ENCODE results near the gene LETMD1. TPM values are rescaled to one million over a fixed set of nuclear protein-coding genes. Genes with fewer than 3 reads are reported as not detected.
"Not testable (repeated sequence)": the region's sequence is repeated elsewhere in the genome, so short reads cannot be mapped to it uniquely, and the experiment has no call there.

LETMD1 gene, protein sequence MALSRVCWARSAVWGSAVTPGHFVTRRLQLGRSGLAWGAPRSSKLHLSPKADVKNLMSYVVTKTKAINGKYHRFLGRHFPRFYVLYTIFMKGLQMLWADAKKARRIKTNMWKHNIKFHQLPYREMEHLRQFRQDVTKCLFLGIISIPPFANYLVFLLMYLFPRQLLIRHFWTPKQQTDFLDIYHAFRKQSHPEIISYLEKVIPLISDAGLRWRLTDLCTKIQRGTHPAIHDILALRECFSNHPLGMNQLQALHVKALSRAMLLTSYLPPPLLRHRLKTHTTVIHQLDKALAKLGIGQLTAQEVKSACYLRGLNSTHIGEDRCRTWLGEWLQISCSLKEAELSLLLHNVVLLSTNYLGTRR
- 63.0 and 72.1 TPM in 2 replicates for total RNA-seq (2014; rRNA removed; shearing (Covaris generic))
- polyA plus RNA-seq (2014; cell fraction: nucleus; rRNA removed), result 132 and 182 TPM in 2 replicates

DNA sequence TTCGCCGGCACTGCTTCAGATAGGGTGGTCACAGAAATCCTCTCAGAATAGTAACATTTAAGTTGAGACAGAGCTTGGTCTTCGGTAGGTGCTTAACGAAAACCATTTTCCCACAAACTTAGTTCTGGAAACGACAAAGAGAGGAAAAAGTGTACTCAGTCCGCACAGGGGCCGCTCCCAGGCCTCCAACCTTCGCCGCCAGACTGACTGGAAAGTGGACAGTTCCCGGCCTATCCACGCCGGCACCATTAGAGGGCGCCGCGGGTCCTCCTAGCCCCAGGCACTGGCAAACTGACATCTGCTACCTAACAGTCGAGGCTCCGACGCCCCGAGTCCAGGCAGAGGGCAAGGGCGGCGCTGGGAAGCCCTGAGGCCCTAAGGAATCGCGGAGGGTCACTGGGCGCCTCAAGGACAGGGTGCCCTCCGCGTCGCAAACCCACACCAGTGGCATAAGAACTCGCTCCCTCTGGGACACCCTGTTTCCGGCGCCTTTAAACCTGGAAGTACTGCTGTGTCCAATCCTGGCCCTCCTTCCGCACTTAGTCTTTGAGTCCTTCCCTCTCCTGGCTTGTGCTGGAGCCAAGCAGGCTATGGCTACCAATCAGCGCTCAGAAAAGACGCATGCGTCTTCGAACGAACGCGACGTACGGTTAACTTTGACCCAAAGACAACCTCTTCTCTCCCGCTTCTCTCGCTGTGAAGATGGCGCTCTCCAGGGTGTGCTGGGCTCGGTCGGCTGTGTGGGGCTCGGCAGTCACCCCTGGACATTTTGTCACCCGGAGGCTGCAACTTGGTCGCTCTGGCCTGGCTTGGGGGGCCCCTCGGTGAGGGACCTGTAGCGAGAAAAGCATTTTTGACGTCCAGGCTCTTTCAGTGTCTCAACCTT lies at the start of gene LETMD1:
Gene LETMD1 (plus strand): TSS at position 673 of the 886 bp plus-strand sequence. CDS start 30 bp downstream, at position 703.
- DNase-seq (ENCODE audit: extremely low read depth, low read depth), result peak; percentile 99

DNA sequence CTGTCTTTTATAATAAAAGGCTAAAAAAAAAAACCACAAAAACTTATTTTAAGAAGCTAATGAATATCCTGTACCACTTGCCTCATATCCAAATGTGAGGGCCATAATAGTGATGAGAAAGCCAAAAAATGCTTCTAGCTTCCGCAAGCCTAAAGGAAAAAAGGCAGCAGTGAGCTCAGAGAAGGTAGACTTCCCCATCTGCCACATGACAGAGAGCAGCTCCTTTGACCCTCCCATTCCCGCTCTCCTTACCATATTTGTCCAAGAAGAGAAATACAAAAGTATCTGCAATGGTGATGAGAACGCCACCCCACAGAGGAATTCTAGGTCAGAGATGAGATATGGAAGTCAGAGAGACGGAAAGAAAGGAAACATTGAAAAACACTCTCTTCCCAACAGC lies 49.0 kb upstream of the LETMD1 start:
- no peak for DNase-seq (ENCODE audit: extremely low read depth, low read depth)

DNA sequence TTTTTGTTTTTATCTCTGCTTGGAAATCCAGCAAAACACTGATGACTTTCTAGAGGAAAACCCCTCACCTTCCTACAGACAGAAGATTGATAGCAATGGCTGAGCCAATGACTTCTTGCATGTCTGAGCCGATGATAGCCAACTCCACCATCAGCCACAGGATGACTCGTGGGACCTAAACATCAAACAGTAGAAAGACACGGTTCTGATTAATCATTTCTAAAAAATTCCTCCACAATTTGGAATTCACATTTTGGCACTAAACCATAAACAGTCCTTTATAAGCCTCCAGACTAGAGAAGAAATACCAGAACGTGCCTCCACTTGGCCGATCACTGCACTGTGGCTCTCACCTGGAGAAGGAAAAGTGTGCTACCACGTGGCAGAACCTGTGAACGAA lies 47.9 kb upstream of the LETMD1 start:
- DNase-seq (ENCODE audit: extremely low read depth, low read depth), result no peak

DNA sequence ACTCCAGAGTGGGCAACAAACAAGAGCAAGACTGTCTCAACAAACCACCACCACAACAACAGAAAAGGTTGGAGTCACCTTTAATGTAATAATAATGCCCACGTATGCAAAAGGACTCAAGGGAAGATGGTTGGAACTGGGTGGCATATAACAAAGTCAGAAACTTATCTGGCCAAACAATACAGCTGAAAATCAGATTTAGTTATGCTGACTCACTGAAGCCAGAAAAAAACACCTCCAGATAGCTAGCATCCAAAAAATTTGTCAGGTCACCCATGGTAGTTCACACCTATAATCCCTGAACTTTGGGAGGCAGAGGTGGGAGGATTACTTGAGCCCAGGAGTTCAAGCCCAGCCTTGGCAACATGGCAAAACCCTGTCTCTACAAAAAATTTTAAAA lies 46.3 kb upstream of the LETMD1 start:
- no peak for DNase-seq (ENCODE audit: extremely low read depth, low read depth)

DNA sequence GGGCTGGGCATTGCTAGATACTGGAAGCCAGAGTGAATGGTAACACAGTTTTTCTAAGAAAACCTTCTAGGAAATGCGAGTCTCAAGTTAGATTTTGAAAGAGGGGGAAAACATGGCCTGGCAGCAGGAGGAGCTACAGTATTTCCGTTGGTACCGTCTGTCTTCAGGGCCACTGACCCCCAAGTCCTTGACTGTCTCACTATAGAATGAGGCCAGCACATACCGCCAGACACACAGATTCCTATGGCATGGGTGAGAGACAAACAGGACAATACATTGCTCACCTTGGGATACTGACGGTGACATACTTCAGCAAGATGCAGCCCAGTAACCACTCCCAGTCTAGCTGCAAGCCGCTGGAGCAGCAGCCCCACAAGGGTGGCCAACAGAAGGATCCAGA lies 43.6 kb upstream of the LETMD1 start:
- no peak for DNase-seq (ENCODE audit: extremely low read depth, low read depth)

DNA sequence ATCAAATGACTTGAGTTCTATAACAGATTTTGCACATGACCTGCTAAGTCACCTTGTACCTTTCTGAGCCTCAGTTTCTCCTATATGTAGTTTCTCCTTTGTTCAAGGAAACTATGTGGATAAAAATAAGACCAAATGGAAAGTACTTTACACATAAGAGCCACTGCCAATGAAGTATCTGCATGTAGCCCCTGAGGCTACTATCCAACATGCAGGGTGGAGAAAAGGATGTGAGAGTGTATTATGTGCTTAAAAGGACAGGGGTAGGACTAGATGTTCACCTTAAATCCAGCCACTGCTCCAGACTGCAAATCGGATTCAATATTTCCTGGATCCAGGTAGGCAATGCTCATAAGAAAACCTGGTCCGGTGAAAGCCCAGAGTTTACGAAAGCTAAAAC lies 43.1 kb upstream of the LETMD1 start:
- no peak for DNase-seq (ENCODE audit: extremely low read depth, low read depth)

DNA sequence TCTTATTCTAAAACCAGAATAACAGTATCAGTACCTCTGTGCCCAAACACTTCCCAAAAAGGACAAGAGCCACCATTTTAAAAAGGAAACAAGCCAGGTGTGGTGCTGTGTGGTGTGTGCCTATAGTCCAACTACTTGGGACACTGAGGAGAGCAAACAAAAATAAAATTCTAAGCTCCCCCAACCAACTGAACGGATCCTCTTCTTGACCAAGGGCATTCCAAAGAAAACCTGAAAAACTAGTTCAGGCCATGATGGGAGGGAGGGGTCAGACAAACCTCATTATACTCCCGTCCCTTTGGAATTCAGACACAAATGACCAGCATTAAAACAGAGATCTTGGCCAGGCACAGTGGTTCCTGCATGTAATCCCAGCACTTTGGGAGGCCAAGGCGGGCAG lies 42.5 kb upstream of the LETMD1 start:
- DNase-seq (ENCODE audit: extremely low read depth, low read depth), result no peak

DNA sequence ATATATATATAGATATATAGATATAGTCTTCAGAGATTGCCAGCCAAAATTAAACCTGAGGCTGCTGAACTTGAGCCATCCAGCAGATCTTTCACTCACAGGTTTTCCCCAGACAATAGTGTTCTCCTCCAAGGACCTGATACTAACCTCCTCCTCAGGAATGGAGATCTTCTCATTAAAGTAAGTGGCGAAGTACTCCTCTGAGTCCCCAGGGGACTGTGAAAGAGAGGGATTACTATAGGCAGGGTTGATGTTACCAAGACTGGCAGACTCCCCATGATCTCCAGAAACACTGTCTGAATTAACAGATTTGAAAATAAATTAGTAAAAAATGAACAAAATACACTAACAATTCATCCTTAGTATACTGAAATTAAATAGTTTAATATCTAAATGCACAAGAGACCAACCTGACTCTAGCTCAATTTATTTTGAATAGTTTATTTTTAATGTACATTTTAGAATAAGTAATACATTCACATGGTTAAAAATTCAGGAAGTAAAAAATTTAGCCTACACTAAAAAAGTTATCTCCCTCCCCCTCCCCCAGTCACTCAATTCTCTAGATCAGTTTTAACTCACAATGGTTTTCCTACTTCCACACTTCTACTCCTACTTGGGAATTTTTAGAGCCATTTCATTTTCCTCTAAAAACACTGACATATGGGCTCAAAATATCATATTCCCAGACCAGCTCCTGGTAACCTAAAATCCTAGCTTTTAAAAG lies 39.6 kb upstream of the LETMD1 start:
- DNase-seq (ENCODE audit: extremely low read depth, low read depth), result no peak

DNA sequence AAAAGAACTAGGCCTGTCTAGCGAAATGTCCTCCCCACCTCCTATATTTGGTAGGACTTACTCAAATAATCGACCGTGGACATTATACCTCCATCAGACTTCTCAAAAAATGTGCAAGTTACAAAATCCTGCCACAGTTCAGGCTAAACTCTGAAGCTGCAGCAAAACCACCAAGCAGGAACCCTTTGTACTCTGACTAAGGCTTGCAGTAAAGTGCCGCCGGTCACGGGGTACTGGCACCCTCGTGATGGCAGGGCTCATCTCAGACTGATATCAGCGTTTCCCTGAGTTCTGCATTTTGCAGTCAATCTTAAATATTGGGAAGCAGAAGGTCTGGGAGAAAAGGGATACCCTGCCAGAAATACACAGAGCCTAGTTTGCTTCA lies 39.1 kb upstream of the LETMD1 start:
- DNase-seq (ENCODE audit: extremely low read depth, low read depth), result no peak

DNA sequence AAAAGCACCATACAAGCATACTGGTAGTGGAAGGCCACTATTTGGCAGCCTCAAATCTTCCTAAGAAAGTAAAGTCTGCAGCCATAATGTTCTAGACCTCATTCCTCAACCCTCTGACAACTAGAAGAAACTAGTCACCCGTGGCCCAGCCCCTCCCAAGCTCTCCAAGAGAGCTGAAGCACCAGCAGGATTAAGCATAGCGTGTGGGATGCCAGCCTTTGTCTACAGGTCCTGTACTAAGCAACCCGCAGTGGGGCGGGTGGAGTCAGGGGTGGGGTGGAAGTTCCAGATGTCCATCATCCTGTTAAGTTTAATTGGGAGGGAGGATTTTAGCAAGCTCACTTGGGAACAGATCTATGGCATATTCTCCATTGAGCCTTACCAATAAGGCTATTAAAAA lies 36.2 kb upstream of the LETMD1 start:
- DNase-seq (ENCODE audit: extremely low read depth, low read depth), result no peak

DNA sequence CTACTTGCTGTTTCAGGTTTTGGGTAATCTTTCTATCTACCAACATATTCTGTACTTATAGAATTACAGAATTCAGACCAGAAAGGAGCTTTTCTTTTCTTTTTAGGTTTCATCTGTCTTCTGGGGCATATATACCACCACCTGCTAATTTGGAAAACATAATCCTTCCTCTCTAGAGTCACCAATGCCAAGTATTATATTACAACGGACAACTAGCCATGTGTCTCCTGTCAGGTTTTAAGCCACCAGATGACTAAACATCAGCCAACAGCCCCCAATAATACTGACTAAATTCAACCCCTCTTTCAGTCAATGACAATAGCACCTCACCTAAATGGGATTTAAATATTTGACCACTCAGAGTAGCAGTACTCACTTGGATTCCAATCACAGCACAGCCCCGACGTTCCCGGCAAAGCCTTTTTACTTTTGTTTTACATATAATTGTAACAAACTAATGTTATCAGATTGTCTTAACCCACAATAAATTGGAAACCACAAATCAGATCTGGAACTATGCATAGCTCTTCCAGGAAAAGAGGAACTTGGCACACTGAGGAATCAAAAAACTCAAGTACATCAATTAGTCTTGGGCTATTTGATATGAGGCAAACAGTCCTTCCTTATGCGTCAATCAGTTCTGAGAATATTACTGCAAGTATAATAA lies 35.4 kb upstream of the LETMD1 start:
- no peak for DNase-seq (ENCODE audit: extremely low read depth, low read depth)

DNA sequence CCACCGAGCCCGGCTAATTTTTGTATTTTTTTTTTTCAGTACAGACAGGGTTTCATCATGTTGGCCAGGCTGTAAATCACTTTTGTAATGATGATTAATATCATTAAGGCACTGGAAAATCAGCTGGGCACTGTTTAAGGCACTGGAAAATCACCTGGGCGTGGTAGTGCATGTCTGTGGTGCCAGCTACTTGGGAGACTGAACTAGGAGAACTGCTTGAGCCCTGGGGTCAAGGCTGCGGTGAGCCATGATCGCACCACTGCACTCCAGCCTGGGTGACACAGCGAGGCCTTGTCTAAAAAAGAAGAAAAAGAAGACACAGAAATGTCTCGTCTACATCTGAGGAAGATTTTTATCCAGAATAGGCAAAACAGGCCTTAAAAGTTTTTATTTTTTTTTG lies 34.7 kb upstream of the LETMD1 start:
- no peak for DNase-seq (ENCODE audit: extremely low read depth, low read depth)

DNA sequence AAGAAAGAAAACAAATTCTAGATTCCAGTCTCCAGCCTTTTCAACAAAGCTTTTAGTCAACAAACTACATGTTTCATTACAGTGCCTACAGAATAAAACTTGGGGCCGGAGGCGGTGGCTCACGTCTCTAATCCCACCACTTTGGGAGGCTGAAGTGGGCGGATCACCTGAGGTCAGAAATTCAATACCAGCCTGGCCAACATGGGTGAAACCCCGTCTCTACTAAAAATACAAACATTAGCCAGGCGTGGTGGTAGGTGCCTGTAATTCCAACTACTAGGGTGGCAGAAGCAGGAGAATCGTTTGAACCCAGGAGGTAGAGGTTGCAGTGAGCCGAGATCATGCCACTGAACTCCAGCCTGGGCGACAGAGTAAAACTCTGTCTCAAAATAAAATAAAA lies 33.7 kb upstream of the LETMD1 start:
- DNase-seq (ENCODE audit: extremely low read depth, low read depth), result not testable (repeated sequence)

DNA sequence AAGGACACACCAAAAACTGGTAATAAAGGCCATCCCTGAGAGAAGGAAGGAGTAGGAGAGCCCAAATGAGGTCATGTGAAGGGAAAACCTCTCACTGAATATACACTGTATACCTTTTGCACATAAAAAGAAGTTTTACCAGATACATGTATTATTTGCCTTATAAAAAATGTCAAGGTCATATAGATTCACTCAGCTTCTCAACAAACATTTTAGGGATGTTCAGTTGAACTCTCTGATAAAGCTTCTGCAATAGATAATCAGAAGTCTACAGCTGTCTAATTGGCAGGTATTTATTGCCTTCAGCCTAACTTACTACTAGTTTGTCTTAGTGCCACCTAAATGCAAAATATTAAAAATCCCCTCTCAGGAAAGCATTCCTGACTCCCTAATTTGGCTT lies 30.7 kb upstream of the LETMD1 start:
- DNase-seq (ENCODE audit: extremely low read depth, low read depth), result no peak

DNA sequence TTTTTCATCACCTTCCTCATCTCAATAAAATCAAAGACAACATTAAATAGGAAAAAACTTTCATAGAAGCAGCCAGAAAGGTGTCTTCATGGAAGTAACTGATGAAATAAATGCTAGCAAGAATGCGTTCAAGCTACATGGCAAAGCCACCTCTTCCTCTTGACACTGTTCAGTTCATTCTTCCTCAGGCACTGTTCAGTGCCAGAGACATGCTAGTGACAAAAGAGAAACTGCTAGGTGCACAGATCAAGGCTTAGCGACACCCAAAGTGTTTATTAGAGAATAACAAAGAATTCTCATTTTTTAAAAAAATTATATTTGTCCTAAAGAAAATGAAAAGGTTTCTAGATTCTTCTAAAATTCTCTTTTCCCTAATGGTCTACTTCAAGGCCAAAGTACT lies 29.2 kb upstream of the LETMD1 start:
- no peak for DNase-seq (ENCODE audit: extremely low read depth, low read depth)

DNA sequence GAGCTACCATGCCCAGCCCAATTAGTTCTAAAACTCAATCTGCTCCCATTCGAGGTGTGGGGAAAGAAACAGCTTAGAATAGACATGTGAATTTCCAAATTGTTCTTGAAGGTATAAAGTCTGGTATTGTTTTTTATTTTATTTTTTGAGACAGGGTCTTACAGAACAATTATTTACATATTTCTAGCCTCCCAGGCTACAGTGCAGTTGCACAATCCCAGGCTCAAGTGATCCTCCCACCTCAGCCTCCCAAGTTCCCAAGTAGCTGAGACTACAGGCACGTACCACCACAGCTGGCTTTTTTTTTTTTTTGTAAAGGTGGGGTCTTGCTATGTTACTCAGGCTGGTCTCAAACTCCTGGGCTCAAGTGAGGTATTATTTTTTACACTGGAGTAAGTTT lies 28.2 kb upstream of the LETMD1 start:
- no peak for DNase-seq (ENCODE audit: extremely low read depth, low read depth)

DNA sequence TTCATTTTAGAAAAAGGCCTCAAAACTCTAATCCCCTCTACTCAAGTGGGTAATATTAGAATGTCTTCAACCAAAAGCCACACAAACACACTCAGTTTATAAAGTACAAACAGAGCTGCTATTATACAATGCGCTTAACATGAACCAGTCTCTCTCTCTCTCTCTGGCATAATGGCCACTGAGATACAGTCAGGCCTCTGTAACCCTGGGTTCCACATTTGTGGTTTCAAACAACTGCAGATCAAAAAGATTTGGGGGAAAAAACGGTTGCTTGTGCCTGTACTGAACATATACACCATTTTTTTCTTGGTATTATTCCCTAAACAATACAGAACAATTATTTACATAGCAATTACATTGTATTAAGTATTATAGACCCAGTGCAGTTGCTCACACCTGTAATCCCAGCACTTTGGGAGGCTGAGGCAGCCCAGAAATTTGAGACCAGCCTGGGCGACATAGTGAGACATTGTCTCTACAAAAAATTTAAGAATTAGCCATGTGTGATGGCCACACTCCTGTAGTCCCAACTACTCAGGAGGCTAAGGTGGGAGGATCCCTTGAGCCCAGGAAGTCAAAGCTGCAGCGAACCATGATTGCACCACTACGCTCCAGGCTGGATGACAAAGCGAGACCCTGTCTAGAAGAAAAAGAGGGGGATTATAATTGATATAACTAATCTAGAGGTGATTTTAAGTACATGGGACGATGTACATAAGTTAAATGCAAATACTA lies 27.5 kb upstream of the LETMD1 start:
- DNase-seq (ENCODE audit: extremely low read depth, low read depth), result no peak

DNA sequence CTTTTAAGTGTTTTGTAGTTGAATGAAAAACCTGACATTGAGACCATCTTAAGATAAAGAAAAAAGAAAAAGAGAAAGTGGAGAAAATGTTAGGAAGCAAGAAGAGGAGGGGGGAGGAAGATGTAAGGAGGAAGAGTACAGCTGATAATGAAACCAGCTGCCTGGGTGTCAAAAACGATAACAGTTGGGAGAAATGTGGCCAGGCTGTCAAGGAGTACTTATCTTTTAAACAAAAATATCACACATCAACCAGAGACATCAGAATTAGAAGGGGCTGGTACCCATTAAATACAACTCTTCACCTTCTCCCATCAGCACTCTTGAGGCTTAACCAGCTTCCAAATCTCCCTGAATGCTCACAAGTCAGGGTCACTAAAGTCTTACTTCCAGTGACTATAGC lies 26.4 kb upstream of the LETMD1 start:
- DNase-seq (ENCODE audit: extremely low read depth, low read depth), result no peak

DNA sequence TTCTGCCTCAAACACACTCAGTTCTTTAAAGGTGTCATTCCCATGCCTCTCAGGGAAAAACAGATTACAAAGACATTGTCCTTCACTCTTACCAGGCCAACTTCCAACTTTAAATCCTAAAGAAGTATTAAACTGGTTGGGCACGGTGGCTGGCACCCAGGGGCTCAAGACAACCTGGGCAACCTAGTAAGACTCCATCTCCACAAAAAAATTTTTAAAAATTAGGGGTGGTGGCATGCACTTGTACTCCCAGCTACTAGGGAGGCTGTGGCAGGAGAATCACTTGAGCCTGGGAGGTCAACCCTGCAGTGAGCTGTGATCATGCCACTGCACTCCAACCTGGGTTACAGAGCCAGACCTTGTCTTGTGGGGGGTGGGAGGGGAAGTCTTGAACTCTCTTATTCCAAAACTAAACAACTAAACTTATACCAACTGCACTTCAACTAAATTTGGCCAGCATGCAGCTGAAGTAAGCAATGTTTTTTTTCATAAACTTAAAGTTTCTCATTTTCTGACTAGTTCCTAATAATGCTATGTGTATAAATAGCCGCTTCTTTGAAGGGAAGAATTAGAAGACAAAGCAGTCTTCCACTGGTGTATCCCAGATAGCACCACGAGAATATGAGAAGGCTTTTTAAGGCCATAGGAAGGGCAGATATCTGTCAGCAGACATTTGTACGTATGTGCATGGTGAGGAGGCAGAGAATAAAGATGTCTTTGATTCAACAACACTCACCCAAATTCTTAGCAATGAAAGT lies 24.3 kb upstream of the LETMD1 start:
- DNase-seq (ENCODE audit: extremely low read depth, low read depth), result no peak

Measured in NCI-H460 (cell line).